Esophagus muscularis mucosa (tissue), 4 donors: ENCODE measurements around the gene AGPAT1. TPM values are rescaled to one million over a fixed set of nuclear protein-coding genes. Genes with fewer than 3 reads are reported as not detected.

Experiments
- DNase-seq: peaks from one replicate; pipeline ENCODE4 v3.0.0-alpha.2; 2017; ENCODE audit errors: extremely low spot score
- H3K27ac ChIP-seq, 4 donors: fragments of 200-600 bp; sonication (generic); replicated peaks in 1 of 4; 1 replicate in 3 of 4; 2 replicates in 1 of 4; pipeline ENCODE4 v1.5.1; 2016 to 2019; ENCODE audit warnings: mild to moderate bottlenecking in 1 of 4
- H3K27me3 ChIP-seq, 4 donors: fragments of 200-600 bp; sonication (generic); one replicate each; pipeline versions ENCODE4 v1.5.1 to v1.6.0; 2016 to 2019
- H3K36me3 ChIP-seq, 4 donors: fragments of 200-600 bp; sonication (generic); one replicate each; pipeline ENCODE4 v1.5.1; 2016 to 2019
- H3K4me1 ChIP-seq, 4 donors: fragments of 200-600 bp; sonication (generic); one replicate each; pipeline ENCODE4 v1.5.1; 2016 to 2019
- H3K4me3 ChIP-seq, 4 donors: fragments of 200-600 bp; sonication (generic); 1 replicate in 2 of 4; 2 replicates in 2 of 4; pipeline ENCODE4 v1.5.1; 2016 to 2019; ENCODE audit warnings: mild to moderate bottlenecking in 4 of 4, moderate library complexity in 1 of 4
- H3K9me3 ChIP-seq, 4 donors: fragments of 200-600 bp; sonication (generic); 1 replicate in 3 of 4; 2 replicates in 1 of 4; pipeline ENCODE4 v1.5.1; 2016 to 2019
- CTCF ChIP-seq, 3 experiments: fragments of 200-600 bp in 2 of 3; fragments of 450-650 bp in 1 of 3; sonication (generic) in 2 of 3; IDR thresholded peaks; one replicate each; pipeline ENCODE4 v1.5.1; 2017 to 2019; ENCODE audit warnings: antibody characterized with exemption in 3 of 3, mild to moderate bottlenecking in 2 of 3, moderate library complexity in 1 of 3
- EP300 ChIP-seq: sonication (generic); formaldehyde crosslinking; IDR thresholded peaks from one replicate; pipeline ENCODE4 v1.6.1; 2017; ENCODE audit warnings: antibody characterized with exemption
- POLR2A ChIP-seq: fragments of 450-650 bp; IDR thresholded peaks from one replicate; pipeline ENCODE4 v1.6.1; 2017; ENCODE audit warnings: antibody characterized with exemption, moderate library complexity, mild to moderate bottlenecking, low read depth
- POLR2AphosphoS5 ChIP-seq, 2 donors: sonication (generic); formaldehyde crosslinking; IDR thresholded peaks; one replicate each; pipeline ENCODE4 v1.6.1; 2017; ENCODE audit warnings: antibody characterized with exemption in 2 of 2
- WGBS: methylation state at CpG from one replicate; pipeline ENCODE4 v1.1.5; 2018; 5-methylcytosine and 5-hydroxymethylcytosine counted together
- intact Hi-C: fragments of 100-400 bp; cut with DNase I; formaldehyde crosslinking; loops from one replicate; pipeline ENCODE4 v1.15.1; 2023
- small RNA-seq, 3 donors: library from RNA; depleted of rRNA; stranded (forward); fragments of <200 nt; gene quantifications; one replicate each; pipeline ENCODE3, GENCODE V24; 2016
- total RNA-seq, 4 donors: library from RNA; depleted of rRNA; stranded (reverse); fragments of >200 nt; gene quantifications; one replicate each; pipeline versions ENCODE4 v1.1.0 to v1.2.1, GENCODE V29; 2016

AGPAT1 gene
- total RNA-seq, 4 donors from 2014 or later: 52.7 to 76.7 (median 68.9) TPM

GRCh38 chr6:32118782-32119628, 56.9 kb downstream of the AGPAT1 start:
- Histone ChIP-seq H3K36me3 (peaks cover 50 to 92% (median 89%) of the 10 kb centered on the region in 4 donors), H3K4me1 (peaks cover 21 to 35% (median 28%) of the 10 kb centered on the region in 4 donors), H3K9me3 (no peaks in the 10 kb centered on the region), H3K27ac (peak overlapping the region; percentile 52 to 68 (median 64)), H3K4me3 (no peak overlapping the region), H3K27me3 (no peaks in the 10 kb centered on the region)
- DNase-seq: no peak
- WGBS: 15% methylated on average over 17 of the region's 17 CpGs
- TF ChIP-seq CTCF (IDR thresholded peaks at IDR 0.05) (peak; percentile 96 to 97 (median 96)), EP300 (no peak), POLR2A (no peak), POLR2AphosphoS5 (IDR thresholded peaks at IDR 0.05) (peak; percentile 62 to 78)
- intact Hi-C loops: loop anchor here (2.0 kb wide), 1 partner anchor 36 kb away; the partner anchor contains the start of gene PPT2

Small RNA genes within 50 kb of the gene (small RNA-seq; reads per million reads assigned to genes)
- 0 reads per million in 3 donors for gene AL662884.1
- 0 reads per million in 3 donors for gene MIR6833

Other genes with a start within 250 kb of the AGPAT1 start
- 10 to 100 TPM in 3 of 4 donors, 1 to 10 TPM in 1; 10.0 to 15.4 (median 12.6) TPM for gene C2, start 248.4 kb downstream of the AGPAT1 start, total RNA-seq
- 10 to 100 TPM; 11.6 to 28.7 (median 12.7) TPM for gene CFB, start 230.0 kb downstream of the AGPAT1 start, total RNA-seq
- 10 to 100 TPM; 79.3 to 81.7 (median 81.1) TPM for gene NELFE, start 217.1 kb downstream of the AGPAT1 start, total RNA-seq
- 10 to 100 TPM; 23.3 to 33.2 (median 28.5) TPM for gene SKIC2, start 216.9 kb downstream of the AGPAT1 start, total RNA-seq
- gene DXO, start 203.9 kb downstream of the AGPAT1 start, total RNA-seq: 10 to 100 TPM; 12.9 to 18.4 (median 15.9) TPM
- gene C4A, start 194.0 kb downstream of the AGPAT1 start, total RNA-seq: 100 to 1,000 TPM in 2 of 4 donors, 10 to 100 TPM in 2; 31.6 to 187 (median 98.2) TPM
- gene C4B, start 161.3 kb downstream of the AGPAT1 start, total RNA-seq: 100 to 1,000 TPM in 1 of 4 donors, 10 to 100 TPM in 3; 45.3 to 203 (median 75.8) TPM
- 1 to 10 TPM in 3 of 4 donors, under 1 TPM in 1; 0.33 to 3.7 (median 1.9) TPM for gene CYP21A2, start 137.7 kb downstream of the AGPAT1 start, total RNA-seq
- gene TNXB, start 66.7 kb downstream of the AGPAT1 start, total RNA-seq: 100 to 1,000 TPM; 223 to 525 (median 326) TPM
- gene ATF6B, start 47.8 kb downstream of the AGPAT1 start, total RNA-seq: 10 to 100 TPM; 17.7 to 37.4 (median 27.2) TPM
- gene FKBPL, start 45.8 kb downstream of the AGPAT1 start, total RNA-seq: 1 to 10 TPM; 2.7 to 6.3 (median 3.9) TPM
- gene PRRT1, start 24.1 kb downstream of the AGPAT1 start, total RNA-seq: 1 to 10 TPM; 2.7 to 4.4 (median 4.0) TPM
- 10 to 100 TPM; 14.9 to 31.4 (median 20.8) TPM for gene PPT2, start 21.9 kb downstream of the AGPAT1 start, total RNA-seq
- gene EGFL8, start 11.5 kb downstream of the AGPAT1 start, total RNA-seq: 10 to 100 TPM in 2 of 4 donors, 1 to 10 TPM in 2; 8.1 to 20.7 (median 13.9) TPM
- 10 to 100 TPM; 76.2 to 91.4 (median 88.5) TPM for gene RNF5, start 2.3 kb upstream of the AGPAT1 start, total RNA-seq
- 1 to 10 TPM in 3 of 4 donors, under 1 TPM in 1; 0.83 to 5.9 (median 3.8) TPM for gene AGER, start 8.2 kb upstream of the AGPAT1 start, total RNA-seq
- gene PBX2, start 14.1 kb upstream of the AGPAT1 start, total RNA-seq: 10 to 100 TPM; 43.6 to 95.9 (median 59.3) TPM
- gene GPSM3, start 16.6 kb upstream of the AGPAT1 start, total RNA-seq: 10 to 100 TPM in 1 of 4 donors, 1 to 10 TPM in 3; 5.7 to 17.4 (median 8.6) TPM
- gene NOTCH4, start 48.0 kb upstream of the AGPAT1 start, total RNA-seq: 10 to 100 TPM; 16.6 to 30.6 (median 19.8) TPM
- not detected for gene TSBP1, start 195.8 kb upstream of the AGPAT1 start, total RNA-seq
- gene BTNL2, start 231.1 kb upstream of the AGPAT1 start, total RNA-seq: not detected